ENCODE results near the gene SDK2.

DNA sequence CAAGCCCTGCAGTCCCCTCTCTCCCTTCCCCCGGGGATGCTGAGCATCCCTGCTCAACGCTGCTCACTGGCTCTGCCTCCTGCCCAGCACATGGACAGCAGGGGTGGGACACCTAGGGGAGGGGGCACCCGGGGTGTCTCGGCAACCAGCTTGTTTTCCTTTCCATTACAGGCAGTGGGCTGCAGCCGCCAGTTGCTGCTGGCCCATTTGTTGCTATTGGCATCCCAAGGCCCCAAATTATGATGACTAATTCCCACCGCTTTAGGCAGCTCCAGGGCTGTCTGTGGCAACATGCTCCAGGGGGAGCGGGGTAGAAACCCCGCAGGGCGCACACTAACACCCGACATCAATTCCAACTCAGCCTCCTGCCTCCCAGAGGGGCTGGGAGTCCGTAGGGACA lies 4.9 kb downstream of the SDK2 start:
- TF ChIP-seq, protein P1, sequence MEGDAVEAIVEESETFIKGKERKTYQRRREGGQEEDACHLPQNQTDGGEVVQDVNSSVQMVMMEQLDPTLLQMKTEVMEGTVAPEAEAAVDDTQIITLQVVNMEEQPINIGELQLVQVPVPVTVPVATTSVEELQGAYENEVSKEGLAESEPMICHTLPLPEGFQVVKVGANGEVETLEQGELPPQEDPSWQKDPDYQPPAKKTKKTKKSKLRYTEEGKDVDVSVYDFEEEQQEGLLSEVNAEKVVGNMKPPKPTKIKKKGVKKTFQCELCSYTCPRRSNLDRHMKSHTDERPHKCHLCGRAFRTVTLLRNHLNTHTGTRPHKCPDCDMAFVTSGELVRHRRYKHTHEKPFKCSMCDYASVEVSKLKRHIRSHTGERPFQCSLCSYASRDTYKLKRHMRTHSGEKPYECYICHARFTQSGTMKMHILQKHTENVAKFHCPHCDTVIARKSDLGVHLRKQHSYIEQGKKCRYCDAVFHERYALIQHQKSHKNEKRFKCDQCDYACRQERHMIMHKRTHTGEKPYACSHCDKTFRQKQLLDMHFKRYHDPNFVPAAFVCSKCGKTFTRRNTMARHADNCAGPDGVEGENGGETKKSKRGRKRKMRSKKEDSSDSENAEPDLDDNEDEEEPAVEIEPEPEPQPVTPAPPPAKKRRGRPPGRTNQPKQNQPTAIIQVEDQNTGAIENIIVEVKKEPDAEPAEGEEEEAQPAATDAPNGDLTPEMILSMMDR (IDR thresholded peaks at IDR 0.05; ENCODE audit: insufficient read depth, low read length) = no peak
- no peak for TF ChIP-seq POLR2AphosphoS5 (IDR thresholded peaks at IDR 0.05; ENCODE audit: low read depth)
- TF ChIP-seq, protein P2, sequence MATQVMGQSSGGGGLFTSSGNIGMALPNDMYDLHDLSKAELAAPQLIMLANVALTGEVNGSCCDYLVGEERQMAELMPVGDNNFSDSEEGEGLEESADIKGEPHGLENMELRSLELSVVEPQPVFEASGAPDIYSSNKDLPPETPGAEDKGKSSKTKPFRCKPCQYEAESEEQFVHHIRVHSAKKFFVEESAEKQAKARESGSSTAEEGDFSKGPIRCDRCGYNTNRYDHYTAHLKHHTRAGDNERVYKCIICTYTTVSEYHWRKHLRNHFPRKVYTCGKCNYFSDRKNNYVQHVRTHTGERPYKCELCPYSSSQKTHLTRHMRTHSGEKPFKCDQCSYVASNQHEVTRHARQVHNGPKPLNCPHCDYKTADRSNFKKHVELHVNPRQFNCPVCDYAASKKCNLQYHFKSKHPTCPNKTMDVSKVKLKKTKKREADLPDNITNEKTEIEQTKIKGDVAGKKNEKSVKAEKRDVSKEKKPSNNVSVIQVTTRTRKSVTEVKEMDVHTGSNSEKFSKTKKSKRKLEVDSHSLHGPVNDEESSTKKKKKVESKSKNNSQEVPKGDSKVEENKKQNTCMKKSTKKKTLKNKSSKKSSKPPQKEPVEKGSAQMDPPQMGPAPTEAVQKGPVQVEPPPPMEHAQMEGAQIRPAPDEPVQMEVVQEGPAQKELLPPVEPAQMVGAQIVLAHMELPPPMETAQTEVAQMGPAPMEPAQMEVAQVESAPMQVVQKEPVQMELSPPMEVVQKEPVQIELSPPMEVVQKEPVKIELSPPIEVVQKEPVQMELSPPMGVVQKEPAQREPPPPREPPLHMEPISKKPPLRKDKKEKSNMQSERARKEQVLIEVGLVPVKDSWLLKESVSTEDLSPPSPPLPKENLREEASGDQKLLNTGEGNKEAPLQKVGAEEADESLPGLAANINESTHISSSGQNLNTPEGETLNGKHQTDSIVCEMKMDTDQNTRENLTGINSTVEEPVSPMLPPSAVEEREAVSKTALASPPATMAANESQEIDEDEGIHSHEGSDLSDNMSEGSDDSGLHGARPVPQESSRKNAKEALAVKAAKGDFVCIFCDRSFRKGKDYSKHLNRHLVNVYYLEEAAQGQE (IDR thresholded peaks at IDR 0.05; ENCODE audit: insufficient replicate concordance, low read depth) = no peak
- TF ChIP-seq SPI1 (IDR thresholded peaks at IDR 0.05; ENCODE audit: borderline replicate concordance, low read depth) = no peak
